Measurements from ENCODE around the gene ASCC3.
"Not testable (repeated sequence)": the region's sequence is repeated elsewhere in the genome, so short reads cannot be mapped to it uniquely, and the experiment has no call there.

ASCC3 gene

GRCh38 chr6:100658486-100658885, 222.6 kb downstream of the ASCC3 start:
- DNase-seq (ENCODE audit: low read depth): no peak

GRCh38 chr6:100657678-100658330, 223.3 kb downstream of the ASCC3 start:
- DNase-seq (ENCODE audit: low read depth): no peak

- DNase-seq (ENCODE audit: low read depth): not testable (repeated sequence)
Measured at GRCh38 chr6:100641147-100641546, 240.0 kb downstream of the ASCC3 start.

- DNase-seq (ENCODE audit: low read depth): no peak
Measured at GRCh38 chr6:100633096-100633777, 247.9 kb downstream of the ASCC3 start.

- no peak for DNase-seq (ENCODE audit: low read depth)
Measured at GRCh38 chr6:100630536-100630935, 250.6 kb downstream of the ASCC3 start.

- DNase-seq (ENCODE audit: low read depth): no peak
Measured at GRCh38 chr6:100627911-100628758, 253.0 kb downstream of the ASCC3 start.

- DNase-seq (ENCODE audit: low read depth): no peak
Measured at GRCh38 chr6:100626721-100627120, 254.4 kb downstream of the ASCC3 start.

GRCh38 chr6:100622907-100623692, 258.0 kb downstream of the ASCC3 start:
- DNase-seq (ENCODE audit: low read depth): no peak

GRCh38 chr6:100620085-100620840, 260.9 kb downstream of the ASCC3 start:
- DNase-seq (ENCODE audit: low read depth): no peak

- no peak for DNase-seq (ENCODE audit: low read depth)
Measured at GRCh38 chr6:100618351-100618671, 262.8 kb downstream of the ASCC3 start.

- DNase-seq (ENCODE audit: low read depth): no peak
Measured at GRCh38 chr6:100617633-100618350, 263.3 kb downstream of the ASCC3 start.

- DNase-seq (ENCODE audit: low read depth): no peak
Measured at GRCh38 chr6:100614933-100615332, 266.2 kb downstream of the ASCC3 start.

- DNase-seq (ENCODE audit: low read depth): no peak
Measured at GRCh38 chr6:100614386-100614785, 266.7 kb downstream of the ASCC3 start.

- no peak for DNase-seq (ENCODE audit: low read depth)
Measured at GRCh38 chr6:100613656-100614055, 267.5 kb downstream of the ASCC3 start.

- DNase-seq (ENCODE audit: low read depth): no peak
Measured at GRCh38 chr6:100612094-100612493, 269.0 kb downstream of the ASCC3 start.

GRCh38 chr6:100599088-100599770, 281.9 kb downstream of the ASCC3 start:
- no peak for DNase-seq (ENCODE audit: low read depth)

GRCh38 chr6:100595456-100595855, 285.7 kb downstream of the ASCC3 start:
- DNase-seq (ENCODE audit: low read depth): no peak

GRCh38 chr6:100593522-100593921, 287.6 kb downstream of the ASCC3 start:
- DNase-seq (ENCODE audit: low read depth): no peak

- DNase-seq (ENCODE audit: low read depth): no peak
Measured at GRCh38 chr6:100592929-100593328, 288.2 kb downstream of the ASCC3 start.

GRCh38 chr6:100577425-100577824, 303.7 kb downstream of the ASCC3 start:
- no peak for DNase-seq (ENCODE audit: low read depth)

All from stimulated activated CD4-positive, alpha-beta T cell treated with anti-CD3 and anti-CD28 coated beads, Interleukin-2, amount 100 ng/mL, for 4 hours (primary cell).